NCI-H460 (cell line): ENCODE data around the gene BEND7. TPM values are rescaled to one million over a fixed set of nuclear protein-coding genes. Genes with fewer than 3 reads are reported as not detected.

ENCODE experiments used
- DNase-seq: peaks from one replicate; pipeline ENCODE4 v3.0.0-alpha.2; 2016; ENCODE audit warnings: low read depth; ENCODE audit errors: extremely low read depth
- total RNA-seq: library from RNA; depleted of rRNA; stranded (reverse); fragments of >200 nt; shearing (Covaris generic); gene quantifications from 2 replicates; pipeline ENCODE4 v1.2.3, GENCODE V29; 2014

The BEND7 gene
- total RNA-seq, 1 experiment from 2014 or later, result 11.6 TPM

- DNase-seq, result no peak
These were observed 3.2 kb downstream of the BEND7 start for GRCh38 chr10:13525663-13526062.

GRCh38 chr10:13521026-13521425 is 7.8 kb downstream of the BEND7 start:
- DNase-seq, result no peak

GRCh38 chr10:13520194-13520593 is 8.6 kb downstream of the BEND7 start:
- DNase-seq, result no peak

- no peak for DNase-seq
These were observed 10.6 kb downstream of the BEND7 start for GRCh38 chr10:13518076-13518692.

- DNase-seq, result no peak
These were observed 11.1 kb downstream of the BEND7 start for GRCh38 chr10:13517675-13518074.

- no peak for DNase-seq
These were observed 12.6 kb downstream of the BEND7 start for GRCh38 chr10:13516176-13516575.

GRCh38 chr10:13515467-13515866 is 13.3 kb downstream of the BEND7 start:
- no peak for DNase-seq

- no peak for DNase-seq
These were observed 14.5 kb downstream of the BEND7 start for GRCh38 chr10:13514296-13514695.

GRCh38 chr10:13512564-13512963 is 16.2 kb downstream of the BEND7 start:
- no peak for DNase-seq

- DNase-seq, result no peak
These were observed 17.4 kb downstream of the BEND7 start for GRCh38 chr10:13511409-13511808.

GRCh38 chr10:13505052-13505680 is 23.6 kb downstream of the BEND7 start:
- no peak for DNase-seq

- no peak for DNase-seq
These were observed 24.9 kb downstream of the BEND7 start for GRCh38 chr10:13503745-13504463.

GRCh38 chr10:13502380-13502779 is 26.4 kb downstream of the BEND7 start:
- no peak for DNase-seq

- DNase-seq, result no peak
These were observed 28.6 kb downstream of the BEND7 start for GRCh38 chr10:13500201-13500600.

GRCh38 chr10:13499150-13499549 is 29.7 kb downstream of the BEND7 start:
- DNase-seq, result no peak

- no peak for DNase-seq
These were observed 31.9 kb downstream of the BEND7 start for GRCh38 chr10:13496931-13497330.

- DNase-seq, result no peak
These were observed 32.6 kb downstream of the BEND7 start for GRCh38 chr10:13496164-13496563.

GRCh38 chr10:13492493-13493180 is 36.2 kb downstream of the BEND7 start:
- no peak for DNase-seq

- no peak for DNase-seq
These were observed 37.0 kb downstream of the BEND7 start for GRCh38 chr10:13491747-13492360.

- DNase-seq, result no peak
These were observed 38.3 kb downstream of the BEND7 start for GRCh38 chr10:13490503-13490902.

GRCh38 chr10:13489035-13489599 is 39.7 kb downstream of the BEND7 start:
- no peak for DNase-seq
